Right atrium auricular region (tissue), 2 donors: ENCODE measurements around the gene ZG16B. TPM values are rescaled to one million over a fixed set of nuclear protein-coding genes. Genes with fewer than 3 reads are reported as not detected.

Experiments used
- DNase-seq: peaks from one replicate; pipeline ENCODE4 v3.0.0-alpha.2; 2019; ENCODE audit warnings: low spot score
- H3K27ac ChIP-seq, 2 donors: fragments of 200-600 bp; sonication (generic); 1 replicate in 1 of 2; 2 replicates in 1 of 2; pipeline ENCODE4 v1.5.1; 2016 to 2019
- H3K27me3 ChIP-seq, 2 donors: fragments of 200-600 bp; sonication (generic); one replicate each; pipeline versions ENCODE4 v1.5.1 to v1.6.0; 2017 to 2019
- H3K36me3 ChIP-seq: fragments of 200-600 bp; sonication (generic); one replicate; pipeline ENCODE4 v1.5.1; 2016
- H3K4me1 ChIP-seq, 2 donors: fragments of 200-600 bp; sonication (generic); one replicate each; pipeline versions ENCODE4 v1.5.1 to v1.6.0; 2017 to 2019
- H3K4me3 ChIP-seq, 2 donors: fragments of 200-600 bp; sonication (generic); 1 replicate in 1 of 2; 2 replicates in 1 of 2; pipeline ENCODE4 v1.5.1; 2017 to 2019; ENCODE audit warnings: mild to moderate bottlenecking in 1 of 2, moderate library complexity in 1 of 2
- H3K9me3 ChIP-seq, 2 donors: fragments of 200-600 bp; sonication (generic); one replicate each; pipeline ENCODE4 v1.5.1; 2019
- CTCF ChIP-seq, 2 donors: fragments of 200-600 bp; sonication (generic); IDR thresholded peaks; one replicate each; pipeline ENCODE4 v1.5.1; 2019; ENCODE audit warnings: antibody characterized with exemption in 2 of 2
- total RNA-seq, 2 donors: library from RNA; depleted of rRNA; stranded (reverse); fragments of >200 nt; gene quantifications; one replicate each; pipeline ENCODE4 v1.1.0, GENCODE V29; 2016

Gene ZG16B
- total RNA-seq, 2 donors from 2014 or later = 0.79 TPM; not detected in 1

GRCh38 chr16:2814551-2815298 lies 15.4 kb upstream of the ZG16B start:
- Histone ChIP-seq H3K27me3 (peaks cover 0 to 5% of the 10 kb centered on the region in 2 donors), H3K9me3 (no peaks in the 10 kb centered on the region), H3K36me3 (no peaks in the 10 kb centered on the region), H3K27ac (no peak overlapping the region), H3K4me3 (no peak overlapping the region), H3K4me1 (no peaks in the 10 kb centered on the region)
- DNase-seq = no peak
- TF ChIP-seq CTCF (IDR thresholded peaks at IDR 0.05) = no peak

- no peaks in the 10 kb centered on the region for H3K4me1 ChIP-seq
- no peaks in the 10 kb centered on the region for H3K36me3 ChIP-seq
- no peak overlapping the region for H3K4me3 ChIP-seq
- no peak overlapping the region for H3K27ac ChIP-seq
- H3K9me3 ChIP-seq = no peaks in the 10 kb centered on the region
- no peak for TF ChIP-seq CTCF (IDR thresholded peaks at IDR 0.05)
- no peak for DNase-seq
- peaks cover 0 to 5% of the 10 kb centered on the region in 2 donors for H3K27me3 ChIP-seq
These were observed 14.8 kb upstream of the ZG16B start for GRCh38 chr16:2815299-2815771.

- no peak for DNase-seq
- Histone ChIP-seq H3K9me3 (no peaks in the 10 kb centered on the region), H3K27me3 (peaks cover 0 to 5% of the 10 kb centered on the region in 2 donors), H3K4me3 (no peak within 1 kb of the TSS), H3K4me1 (no peaks in the 10 kb centered on the region), H3K27ac (no peak within 1 kb of the TSS), H3K36me3 (no peaks in the 10 kb centered on the region)
- TF ChIP-seq CTCF (IDR thresholded peaks at IDR 0.05) = no peak
These were observed 13.3 kb upstream of the ZG16B start, which contains the start of gene PRSS21 for GRCh38 chr16:2816751-2817339. Gene PRSS21, plus strand, starts transcription at chr16:2817237. Its CDS starts 32 bp downstream, at chr16:2817269.

- no peak for DNase-seq
- no peaks in the 10 kb centered on the region for H3K36me3 ChIP-seq
- no peaks in the 10 kb centered on the region for H3K4me1 ChIP-seq
- peaks cover 0 to 5% of the 10 kb centered on the region in 2 donors for H3K27me3 ChIP-seq
- H3K4me3 ChIP-seq = no peak overlapping the region
- TF ChIP-seq CTCF (IDR thresholded peaks at IDR 0.05) = no peak
- H3K9me3 ChIP-seq = no peaks in the 10 kb centered on the region
- H3K27ac ChIP-seq = no peak overlapping the region
These were observed 12.5 kb upstream of the ZG16B start for GRCh38 chr16:2817340-2818271.

DNA sequence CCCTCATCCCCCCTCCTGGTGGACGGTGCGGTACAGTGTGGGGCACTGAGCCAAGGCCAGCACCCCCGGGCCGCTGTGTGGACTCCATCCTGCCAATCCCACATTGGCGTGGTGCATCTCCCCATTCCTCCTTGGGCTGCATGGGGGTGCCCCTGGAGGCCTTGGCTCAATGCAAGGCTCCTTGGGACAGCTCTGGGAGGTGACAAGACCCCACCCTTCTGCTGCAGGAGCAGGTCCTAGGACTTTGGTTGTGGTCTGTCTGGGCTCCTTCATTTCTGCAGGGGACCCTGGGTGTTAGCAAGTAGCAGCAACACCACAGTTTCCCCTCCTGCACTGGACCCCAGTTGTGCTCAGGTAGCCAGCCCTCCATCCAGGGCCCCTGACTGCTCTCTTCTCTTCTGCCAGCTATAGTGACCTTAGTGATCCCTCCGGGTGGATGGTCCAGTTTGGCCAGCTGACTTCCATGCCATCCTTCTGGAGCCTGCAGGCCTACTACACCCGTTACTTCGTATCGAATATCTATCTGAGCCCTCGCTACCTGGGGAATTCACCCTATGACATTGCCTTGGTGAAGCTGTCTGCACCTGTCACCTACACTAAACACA lies 11.7 kb upstream of the ZG16B start:
- DNase-seq = no peak
- no peaks in the 10 kb centered on the region for H3K9me3 ChIP-seq
- H3K4me3 ChIP-seq = no peak overlapping the region
- no peak overlapping the region for H3K27ac ChIP-seq
- H3K36me3 ChIP-seq = no peaks in the 10 kb centered on the region
- H3K27me3 ChIP-seq = peaks cover 0 to 5% of the 10 kb centered on the region in 2 donors
- TF ChIP-seq CTCF (IDR thresholded peaks at IDR 0.05) = no peak
- H3K4me1 ChIP-seq = no peaks in the 10 kb centered on the region
